K562 (cell line): ENCODE measurements around the gene PRKAA2. TPM values are rescaled to one million over a fixed set of nuclear protein-coding genes. Genes with fewer than 3 reads are reported as not detected.

Source experiments
- ATAC-seq: fragments of 200-7000 bp; cut with Tn5 transposase; 3 replicates; pipeline ENCODE4 v1.9.1; 2020; ENCODE audit warnings: moderate library complexity
- BruUV-seq: library from RNA; stranded (reverse); fragments of 400-500 nt; replicated peaks from 2 replicates; lab custom pipeline; 2021; lab: Mats Ljungman, UMichigan
- CTCF ChIA-PET: fragments of 300-600 bp; formaldehyde crosslinking; extraction: SDS; loops from one replicate; lab custom pipeline; 2021; ENCODE audit warnings: low intra/inter-chr PET ratio; lab: Yijun Ruan, JAX
- POLR2A ChIA-PET: fragments of 300-600, 350-650 bp; sonication (Branson Sonifier 250); formaldehyde crosslinking; extraction: SDS; loops from one replicate; lab custom pipeline; 2021; ENCODE audit warnings: antibody characterized with exemption, inconsistent platforms; lab: Yijun Ruan, JAX
- DNase-seq, 4 experiments: peaks; one replicate each; pipeline versions ENCODE4 v3.0.0 to v3.0.0-alpha.2; 2011 to 2018; ENCODE audit warnings: low spot score in 3 of 4, mixed read lengths in 3 of 4; ENCODE audit errors: extremely low read depth in 1 of 4
- FAIRE-seq: peaks from 2 replicates; lab custom pipeline; 2011; peaks lifted over from hg19 to GRCh38; lab: Jason Lieb, UNC
- H2AFZ ChIP-seq: 2 replicates; pipeline ENCODE4 v1.6.0; 2011; ENCODE audit warnings: low read depth, low read length, control low read depth, inconsistent platforms
- H3K27ac ChIP-seq: fragments of 200-600 bp; 3 replicates; pipeline ENCODE4 v1.8.0; 2011; ENCODE audit warnings: low read depth, mild to moderate bottlenecking, control low read depth, inconsistent platforms, low read length, moderate library complexity, mixed read lengths; ENCODE audit errors: extremely low read depth
- H3K27me3 ChIP-seq, 2 experiments: fragments of 300-600 bp in 1 of 2; 2 replicates in 1 of 2; 3 replicates in 1 of 2; pipeline versions ENCODE4 v1.6.0 to v1.8.0; 2011; ENCODE audit warnings: inconsistent platforms in 2 of 2, low read length in 2 of 2, mild to moderate bottlenecking in 1 of 2, mixed read lengths in 1 of 2, moderate library complexity in 1 of 2; ENCODE audit not compliant: control insufficient read depth in 2 of 2, insufficient read depth in 2 of 2
- H3K36me3 ChIP-seq: fragments of 300-600 bp; 3 replicates; pipeline ENCODE4 v1.8.0; 2011; ENCODE audit warnings: mild to moderate bottlenecking, low read length, inconsistent platforms; ENCODE audit not compliant: control insufficient read depth, insufficient read depth
- H3K4me1 ChIP-seq, 2 experiments: fragments of 200-600 bp in 1 of 2; replicated peaks in 1 of 2; 2 replicates in 1 of 2; 3 replicates in 1 of 2; pipeline versions ENCODE4 v1.5.1 to v1.8.0; 2011; ENCODE audit warnings: inconsistent platforms in 2 of 2, low read length in 2 of 2, mild to moderate bottlenecking in 1 of 2, mixed read lengths in 1 of 2, moderate library complexity in 1 of 2; ENCODE audit not compliant: control insufficient read depth in 2 of 2, insufficient read depth in 2 of 2
- H3K4me2 ChIP-seq: 2 replicates; pipeline ENCODE4 v1.6.1; 2011; ENCODE audit warnings: low read length, control low read depth, inconsistent platforms, mixed read lengths; ENCODE audit not compliant: insufficient read depth
- H3K4me3 ChIP-seq: fragments of 200-600 bp; sonication (generic), shearing (Covaris generic); 2 replicates; pipeline ENCODE4 v1.5.1; 2016; ENCODE audit warnings: control low read depth, inconsistent platforms
- H3K79me2 ChIP-seq: fragments of 200-600 bp; 3 replicates; pipeline ENCODE4 v1.8.0; 2011; ENCODE audit warnings: low read length, inconsistent platforms; ENCODE audit not compliant: control insufficient read depth, insufficient read depth
- H3K9ac ChIP-seq, 2 experiments: 2 replicates each; pipeline versions ENCODE4 v1.6.0 to v1.6.1; 2011; ENCODE audit warnings: low read depth in 2 of 2, low read length in 2 of 2, control low read depth in 1 of 2, inconsistent platforms in 1 of 2, mild to moderate bottlenecking in 1 of 2, mixed read lengths in 1 of 2; ENCODE audit not compliant: insufficient read depth in 1 of 2
- H3K9me1 ChIP-seq: one replicate; pipeline ENCODE4 v1.6.0; 2011; ENCODE audit warnings: inconsistent platforms, mild to moderate bottlenecking, low read length, moderate library complexity; ENCODE audit not compliant: control insufficient read depth, insufficient read depth
- H3K9me3 ChIP-seq: replicated peaks from 2 replicates; pipeline ENCODE4 v1.5.1; 2011; ENCODE audit warnings: low read depth, low read length, inconsistent platforms; ENCODE audit not compliant: control insufficient read depth, insufficient read depth
- H4K20me1 ChIP-seq: replicated peaks from 2 replicates; pipeline ENCODE4 v1.6.1; 2011; ENCODE audit warnings: low read length, inconsistent platforms, mixed read lengths; ENCODE audit not compliant: control insufficient read depth, insufficient read depth
- ARID3B ChIP-seq: fragments of 250-450 bp; sonication (Bioruptor Pico); IDR thresholded peaks from 2 replicates; pipeline ENCODE4 v1.4.0; 2020; ENCODE audit warnings: borderline replicate concordance
- ATF1 ChIP-seq, 2 experiments: fragments of 450-650 bp in 1 of 2; IDR thresholded peaks; 2 replicates each; pipeline ENCODE4 v1.6.1; 2016; ENCODE audit warnings: missing compliant biosample characterization in 1 of 2, missing genetic modification characterization in 1 of 2
- CEBPG ChIP-seq, 3 experiments: fragments of 200-800 bp in 1 of 3; sonication (Bioruptor generic) in 1 of 3; sonication (generic) in 1 of 3; formaldehyde crosslinking in 1 of 3; IDR thresholded peaks in 2 of 3; conservative IDR thresholded peaks in 1 of 3; 2 replicates each; pipeline versions ENCODE4 v1.6.1 to v1.8.0; 2016 to 2022; ENCODE audit warnings: missing compliant biosample characterization in 2 of 3, missing genetic modification characterization in 2 of 3, mild to moderate bottlenecking in 1 of 3, missing genetic modification reagents in 1 of 3
- HMGXB4 ChIP-seq: sonication (generic); formaldehyde crosslinking; IDR thresholded peaks from 2 replicates; pipeline ENCODE4 v1.8.1; 2023; ENCODE audit warnings: mild to moderate bottlenecking, missing genetic modification reagents
- IRF9 ChIP-seq: fragments of 450-650 bp; IDR thresholded peaks from 2 replicates; pipeline ENCODE4 v1.6.1; 2016; ENCODE audit warnings: missing biosample characterization, missing genetic modification characterization
- POLR2H ChIP-seq: IDR thresholded peaks from 2 replicates; pipeline ENCODE4 v1.6.1; 2016; ENCODE audit warnings: missing genetic modification characterization, low read depth, mild to moderate bottlenecking, control low read depth, missing compliant biosample characterization, moderate library complexity
- RBFOX2 ChIP-seq: fragments of 200-400 bp; formaldehyde crosslinking; IDR thresholded peaks from 2 replicates; pipeline ENCODE4 v1.6.1; 2017; ENCODE audit warnings: low read depth, mild to moderate bottlenecking, low read length, moderate library complexity
- SOX6 ChIP-seq: fragments of 450-650 bp; IDR thresholded peaks from 2 replicates; pipeline ENCODE4 v1.6.1; 2014; ENCODE audit warnings: mild to moderate bottlenecking
- STAT5B ChIP-seq: fragments of 250-450 bp; sonication (Bioruptor Pico); IDR thresholded peaks from 2 replicates; pipeline ENCODE4 v1.8.0; 2021; ENCODE audit warnings: mild to moderate bottlenecking, inconsistent platforms
- TGIF2 ChIP-seq: sonication (generic); formaldehyde crosslinking; IDR thresholded peaks from 2 replicates; pipeline ENCODE4 v1.8.1; 2022; ENCODE audit warnings: mild to moderate bottlenecking, missing genetic modification reagents, moderate library complexity
- U2AF2 ChIP-seq: fragments of 200-400 bp; formaldehyde crosslinking; optimal IDR thresholded peaks from 2 replicates; pipeline ENCODE3; 2017; ENCODE audit warnings: low read depth, mild to moderate bottlenecking, low read length
- USF2 ChIP-seq: sonication (generic); formaldehyde crosslinking; IDR thresholded peaks from 2 replicates; pipeline ENCODE4 v1.5.0; 2020; ENCODE audit warnings: missing genetic modification reagents
- XRCC3 ChIP-seq: fragments of 450-650 bp; IDR thresholded peaks from 2 replicates; pipeline ENCODE4 v1.6.1; 2017; ENCODE audit warnings: mild to moderate bottlenecking, moderate library complexity
- ZC3H4 ChIP-seq: sonication (generic); formaldehyde crosslinking; IDR thresholded peaks from 2 replicates; pipeline ENCODE4 v1.9.0; 2021; ENCODE audit warnings: missing genetic modification reagents, borderline replicate concordance
- ZNF280B ChIP-seq: fragments of 250-450 bp; sonication (Bioruptor Pico); IDR thresholded peaks from 2 replicates; pipeline ENCODE4 v1.5.1; 2021; ENCODE audit warnings: mild to moderate bottlenecking
- ZNF584 ChIP-seq: fragments of 200-800 bp; sonication (Bioruptor generic); IDR thresholded peaks from 2 replicates; pipeline ENCODE4 v1.6.1; 2016; ENCODE audit warnings: low read depth, mild to moderate bottlenecking, missing genetic modification characterization, missing compliant biosample characterization
- WGBS: fragments of 100-300 bp; shearing (Covaris generic); methylation state at CpG from one replicate; pipeline ENCODE4 v1.1.6; 2016; ENCODE audit warnings: low coverage, mixed read lengths; ENCODE audit not compliant: insufficient coverage; ENCODE audit errors: missing lambda C conversion rate; 5-methylcytosine and 5-hydroxymethylcytosine counted together
- in situ Hi-C: fragments of 300-500 bp; cut with MboI; formaldehyde crosslinking; loops from 4 replicates; pipeline ENCODE4 v1.15.0; 2018; ENCODE audit warnings: inconsistent platforms, mixed read lengths
- intact Hi-C: fragments of 100-400 bp; cut with micrococcal nuclease; formaldehyde crosslinking; loops from 2 replicates; pipeline ENCODE4 v1.14.2; 2022
- polyA plus RNA-seq, 8 experiments: library from polyadenylated mRNA; depleted of rRNA in 4 of 8; stranded (reverse) in 5 of 8; unstranded in 3 of 8; fragments of >200 nt; fragmentation: Nextera tagmentation in 2 of 8; fragmentation: Illumina TruSeq in 1 of 8; extraction: Ambion mirVana in 2 of 8; extraction: Trizol in 1 of 8; gene quantifications; 2 replicates each; pipeline versions ENCODE4 v1.2.1 to v1.2.3, GENCODE V29; 2011 to 2014; ENCODE audit warnings: inconsistent platforms in 1 of 8, missing spikeins in 1 of 8
- total RNA-seq, 7 experiments: library from RNA; depleted of rRNA in 6 of 7; stranded (reverse); fragments of >200 nt in 6 of 7; fragmentation: Illumina TruSeq in 2 of 7; extraction: Trizol in 2 of 7; gene quantifications; 2 replicates each; pipeline versions ENCODE4 v1.2.1 to v1.2.3, GENCODE V29; 2011 to 2021; ENCODE audit warnings: low replicate concordance in 1 of 7

The PRKAA2 gene
- total and polyA plus RNA-seq, 9 of the 15 experiments (the other 6 are each of a cell fraction or from before 2014, with no cell fraction given) = 0.01 TPM; not detected in 8

GRCh38 chr1:56709995-56710394 is 64.9 kb downstream of the PRKAA2 start:
- FAIRE-seq (no peak), DNase-seq (no peak), ATAC-seq (no peak)
- no peak overlapping the region for H3K4me3 ChIP-seq
- H3K9me1 ChIP-seq = no peaks in the 10 kb centered on the region
- no peaks in the 10 kb centered on the region for H3K27me3 ChIP-seq
- no TSS peak for BruUV-seq
- no peaks in the 10 kb centered on the region for H3K4me1 ChIP-seq
- H3K79me2 ChIP-seq = no peaks in the 10 kb centered on the region
- CTCF ChIA-PET = interaction anchor here (1.2 kb wide), 1 partner anchor 1426 kb away, joined by 9 read pairs; no protein-coding TSS in a partner anchor
- in situ Hi-C loops (no loop called here), intact Hi-C loops (loop anchor here (10.0 kb wide), 1 partner anchor 1425 kb away; no protein-coding TSS in a partner anchor)
- no peak overlapping the region for H3K27ac ChIP-seq
- no peaks in the 10 kb centered on the region for H3K36me3 ChIP-seq
- 0% methylated on average over 2 of the region's 2 CpGs for WGBS
- H3K9ac ChIP-seq = no peak overlapping the region
- POLR2A ChIA-PET = no interaction called here
- H3K4me2 ChIP-seq = no peak overlapping the region
- H4K20me1 ChIP-seq = no peaks in the 10 kb centered on the region
- no peaks in the 10 kb centered on the region for H3K9me3 ChIP-seq
- no peak overlapping the region for H2AFZ ChIP-seq
- TF ChIP-seq ZNF280B (CRISPR knock-in tag) = no peak
- no peak for TF ChIP-seq TGIF2 (CRISPR knock-in tag)
- TF ChIP-seq HMGXB4 (CRISPR knock-in tag) = no peak
- no peak for TF ChIP-seq POLR2H (tag)
- TF ChIP-seq USF2 (CRISPR knock-in tag) = no peak
- TF ChIP-seq RBFOX2 = no peak
- TF ChIP-seq CEBPG (CRISPR knock-in tag; IDR thresholded peaks at IDR 0.05) = no peak
- no peak for TF ChIP-seq CEBPG (tag; conservative IDR thresholded peaks at IDR 0.05 in 1 of 2, IDR thresholded peaks at IDR 0.05 in 1 of 2)
- TF ChIP-seq U2AF2 = no peak
- TF ChIP-seq STAT5B (CRISPR knock-in tag) = no peak
- TF ChIP-seq ZC3H4 (CRISPR knock-in tag) = no peak
- no peak for TF ChIP-seq SOX6
- TF ChIP-seq IRF9 = no peak
- TF ChIP-seq ARID3B (CRISPR knock-in tag) = no peak
- no peak for TF ChIP-seq ZNF584 (CRISPR knock-in tag)
- TF ChIP-seq XRCC3 = no peak
- TF ChIP-seq ATF1 (CRISPR knock-in tag; IDR thresholded peaks at IDR 0.05) = no peak
- no peak for TF ChIP-seq ATF1 (tag; IDR thresholded peaks at IDR 0.05)
